Measurements from ENCODE around the gene DISP2. TPM values are rescaled to one million over a fixed set of nuclear protein-coding genes. Genes with fewer than 3 reads are reported as not detected.

DISP2 gene
- total RNA-seq, 1 donor from 2014 or later: 3.6 TPM

DNA sequence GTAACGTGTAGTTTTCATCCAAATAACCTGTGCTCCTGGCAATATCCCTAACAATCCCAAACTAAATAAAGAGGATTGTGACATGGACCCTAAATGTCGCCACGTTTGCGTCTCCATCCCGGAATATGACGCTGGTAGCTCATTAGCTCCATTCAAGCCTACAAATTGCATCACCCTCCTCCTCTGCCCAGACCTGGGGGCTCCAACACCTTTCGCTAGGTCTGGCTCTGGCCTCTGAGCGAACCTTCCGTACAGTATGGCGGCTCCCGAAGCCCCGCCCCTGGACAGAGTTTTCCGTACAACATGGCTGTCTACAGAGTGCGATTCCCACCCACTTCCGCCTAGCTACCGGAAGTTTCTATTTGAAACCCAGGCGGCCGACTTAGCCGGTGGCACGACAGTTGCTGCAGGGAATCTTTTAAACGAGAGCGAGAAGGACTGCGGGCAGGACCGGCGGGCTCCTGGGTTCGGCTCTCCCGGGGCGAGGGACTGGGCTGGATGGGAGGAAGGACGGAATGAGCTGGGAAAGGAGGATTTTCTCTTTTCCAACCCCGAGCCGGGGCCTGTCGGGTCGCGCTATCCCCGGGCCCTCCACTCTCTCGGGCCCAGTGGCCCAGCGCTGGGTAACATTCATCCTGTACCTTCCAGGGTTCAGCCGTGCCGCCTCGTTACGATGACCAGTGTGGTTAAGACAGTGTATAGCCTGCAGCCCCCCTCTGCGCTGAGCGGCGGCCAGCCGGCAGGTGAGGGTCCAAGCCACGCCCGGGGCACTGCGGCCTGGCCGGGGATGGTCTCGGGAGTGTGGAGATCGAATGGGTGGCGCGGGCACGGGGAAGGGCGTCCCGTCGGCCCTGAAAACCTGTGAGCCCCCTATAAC is 24.8 kb downstream of the DISP2 start, which contains the start of gene KNSTRN:
Gene KNSTRN (plus strand): TSS at position 142 of the 877 bp plus-strand sequence. CDS start 115 bp downstream, at position 257.
- DNase-seq (ENCODE audit: low spot score): peak; percentile 85
- TF ChIP-seq, protein P1, sequence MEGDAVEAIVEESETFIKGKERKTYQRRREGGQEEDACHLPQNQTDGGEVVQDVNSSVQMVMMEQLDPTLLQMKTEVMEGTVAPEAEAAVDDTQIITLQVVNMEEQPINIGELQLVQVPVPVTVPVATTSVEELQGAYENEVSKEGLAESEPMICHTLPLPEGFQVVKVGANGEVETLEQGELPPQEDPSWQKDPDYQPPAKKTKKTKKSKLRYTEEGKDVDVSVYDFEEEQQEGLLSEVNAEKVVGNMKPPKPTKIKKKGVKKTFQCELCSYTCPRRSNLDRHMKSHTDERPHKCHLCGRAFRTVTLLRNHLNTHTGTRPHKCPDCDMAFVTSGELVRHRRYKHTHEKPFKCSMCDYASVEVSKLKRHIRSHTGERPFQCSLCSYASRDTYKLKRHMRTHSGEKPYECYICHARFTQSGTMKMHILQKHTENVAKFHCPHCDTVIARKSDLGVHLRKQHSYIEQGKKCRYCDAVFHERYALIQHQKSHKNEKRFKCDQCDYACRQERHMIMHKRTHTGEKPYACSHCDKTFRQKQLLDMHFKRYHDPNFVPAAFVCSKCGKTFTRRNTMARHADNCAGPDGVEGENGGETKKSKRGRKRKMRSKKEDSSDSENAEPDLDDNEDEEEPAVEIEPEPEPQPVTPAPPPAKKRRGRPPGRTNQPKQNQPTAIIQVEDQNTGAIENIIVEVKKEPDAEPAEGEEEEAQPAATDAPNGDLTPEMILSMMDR (IDR thresholded peaks at IDR 0.05; ENCODE audit: unreplicated experiment): no peak
- peaks cover 4% of the 10 kb centered on the region for H3K27me3 Mint-ChIP-seq (ENCODE audit: unreplicated experiment)
- H3K36me3 Mint-ChIP-seq (ENCODE audit: low read depth, unreplicated experiment): peaks cover 18% of the 10 kb centered on the region
- peak within 1 kb of the TSS; percentile 98 for H3K4me3 Mint-ChIP-seq (ENCODE audit: unreplicated experiment)
- H3K4me1 Mint-ChIP-seq (ENCODE audit: unreplicated experiment): peaks cover 13% of the 10 kb centered on the region
- H3K27ac Mint-ChIP-seq (ENCODE audit: unreplicated experiment): peak within 1 kb of the TSS; percentile 92
- H3K9me3 Mint-ChIP-seq (ENCODE audit: unreplicated experiment): no peaks in the 10 kb centered on the region

DNA sequence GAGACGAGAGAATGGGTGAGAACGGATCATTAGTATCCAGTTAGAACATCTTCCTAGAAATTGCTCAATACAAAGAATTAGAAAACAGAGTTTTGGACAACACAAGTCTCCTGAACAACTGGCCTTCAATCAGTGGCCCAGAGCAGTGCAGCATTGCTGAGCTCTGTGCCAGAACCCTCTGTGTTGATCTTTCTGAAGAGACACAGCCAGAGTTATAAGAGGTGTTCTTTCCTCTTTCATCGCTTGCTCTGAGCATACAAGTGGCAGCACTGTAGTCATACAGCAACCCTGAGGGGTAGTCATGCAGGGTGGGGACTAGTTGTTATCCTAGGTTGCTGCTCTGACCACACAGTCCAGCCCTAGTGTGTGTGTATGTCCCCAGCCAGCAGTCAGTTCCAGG is 28.5 kb downstream of the DISP2 start:
- H3K27me3 Mint-ChIP-seq (ENCODE audit: unreplicated experiment): peaks cover 4% of the 10 kb centered on the region
- H3K4me1 Mint-ChIP-seq (ENCODE audit: unreplicated experiment): peaks cover 13% of the 10 kb centered on the region
- no peak overlapping the region for H3K27ac Mint-ChIP-seq (ENCODE audit: unreplicated experiment)
- H3K9me3 Mint-ChIP-seq (ENCODE audit: unreplicated experiment): no peaks in the 10 kb centered on the region
- TF ChIP-seq, protein P1 (IDR thresholded peaks at IDR 0.05; ENCODE audit: unreplicated experiment): no peak
- no peak for DNase-seq (ENCODE audit: low spot score)
- H3K36me3 Mint-ChIP-seq (ENCODE audit: low read depth, unreplicated experiment): peaks cover 34% of the 10 kb centered on the region
- peak overlapping the region; percentile 15 for H3K4me3 Mint-ChIP-seq (ENCODE audit: unreplicated experiment)

DNA sequence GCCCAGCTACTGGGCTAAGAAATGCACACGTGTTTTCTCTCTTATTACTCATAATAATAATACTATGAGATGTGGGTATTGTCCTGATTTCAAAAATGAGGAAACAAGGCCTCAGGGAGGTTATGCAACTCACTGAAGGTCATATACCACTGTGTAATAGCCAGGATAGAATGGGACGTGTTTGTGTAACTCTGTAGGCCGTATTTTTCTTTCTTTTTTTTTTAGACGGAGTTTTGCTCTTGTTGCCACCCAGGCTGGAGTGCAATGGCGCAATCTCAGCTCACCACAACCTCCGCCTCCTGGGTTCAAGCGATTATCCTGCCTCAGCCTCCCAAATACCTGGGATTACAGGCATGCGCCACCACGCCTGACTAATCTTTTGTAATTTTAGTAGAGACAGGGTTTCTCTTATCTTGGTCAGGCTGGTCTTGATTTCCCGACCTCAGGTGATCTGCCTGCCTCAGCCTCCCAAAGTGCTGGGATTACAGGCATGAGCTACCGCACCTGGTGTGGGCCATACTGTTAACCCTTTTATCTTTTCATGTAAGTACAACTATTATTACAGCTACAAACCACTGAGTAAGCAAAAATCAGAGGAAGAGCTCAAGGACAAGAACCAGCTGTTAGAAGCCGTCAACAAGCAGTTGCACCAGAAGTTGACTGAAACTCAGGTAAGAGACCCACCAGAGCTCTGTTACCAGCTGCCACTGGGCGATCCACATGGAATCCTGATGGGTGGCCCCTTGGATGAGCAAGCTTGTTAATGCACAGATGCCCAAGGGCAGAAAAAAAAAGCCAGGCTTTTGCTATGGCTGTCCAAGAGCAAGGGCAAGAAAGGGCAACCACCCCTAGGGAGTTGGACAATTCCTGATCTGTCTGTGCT is 31.2 kb downstream of the DISP2 start:
- Mint-ChIP-seq H3K9me3 (ENCODE audit: unreplicated experiment) (no peaks in the 10 kb centered on the region), H3K4me1 (ENCODE audit: unreplicated experiment) (peaks cover 6% of the 10 kb centered on the region), H3K27me3 (ENCODE audit: unreplicated experiment) (no peaks in the 10 kb centered on the region), H3K4me3 (ENCODE audit: unreplicated experiment) (peak overlapping the region; percentile 18), H3K27ac (ENCODE audit: unreplicated experiment) (no peak overlapping the region), H3K36me3 (ENCODE audit: low read depth, unreplicated experiment) (peaks cover 43% of the 10 kb centered on the region)
- TF ChIP-seq, protein P1 (IDR thresholded peaks at IDR 0.05; ENCODE audit: unreplicated experiment): no peak
- no peak for DNase-seq (ENCODE audit: low spot score)

DNA sequence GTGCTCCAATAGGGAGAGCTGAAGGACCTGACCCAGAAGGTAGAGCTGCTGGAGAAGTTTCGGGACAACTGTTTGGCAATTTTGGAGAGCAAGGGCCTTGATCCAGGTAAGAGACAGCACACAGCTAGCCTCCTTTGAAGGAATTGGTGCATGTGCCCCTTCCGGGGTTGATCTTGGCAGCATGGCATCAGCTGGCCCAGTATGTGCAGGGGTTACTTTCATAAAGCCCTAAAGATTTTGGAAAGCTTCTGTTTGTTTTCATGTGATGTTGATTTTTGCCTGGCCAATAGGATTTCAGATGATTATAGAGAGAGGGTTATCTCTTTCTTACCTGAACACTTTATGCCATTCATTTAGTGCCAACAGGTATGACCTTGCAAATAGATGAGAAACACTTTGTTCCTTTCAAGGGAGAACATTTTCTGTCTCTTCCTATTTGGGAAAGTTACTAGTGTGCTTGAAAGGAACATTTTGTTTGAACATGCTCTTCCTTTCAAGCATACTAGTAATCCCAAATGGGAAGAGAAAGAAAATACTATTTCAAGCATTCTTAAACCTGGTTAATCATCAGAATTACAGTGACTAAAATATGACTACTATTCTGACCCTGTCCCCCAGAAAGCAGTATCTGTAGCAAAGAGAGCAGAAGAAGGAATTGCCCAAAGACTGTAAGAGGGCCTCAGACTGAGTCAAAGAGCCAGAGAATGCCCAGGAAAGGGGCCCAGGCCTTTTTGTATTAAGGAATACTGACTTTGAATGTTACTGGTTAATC is 32.0 kb downstream of the DISP2 start:
- no peak for DNase-seq (ENCODE audit: low spot score)
- H3K36me3 Mint-ChIP-seq (ENCODE audit: low read depth, unreplicated experiment): peaks cover 40% of the 10 kb centered on the region
- no peaks in the 10 kb centered on the region for H3K4me1 Mint-ChIP-seq (ENCODE audit: unreplicated experiment)
- H3K27me3 Mint-ChIP-seq (ENCODE audit: unreplicated experiment): no peaks in the 10 kb centered on the region
- H3K4me3 Mint-ChIP-seq (ENCODE audit: unreplicated experiment): peak overlapping the region; percentile 47
- no peak overlapping the region for H3K27ac Mint-ChIP-seq (ENCODE audit: unreplicated experiment)
- TF ChIP-seq, protein P1 (IDR thresholded peaks at IDR 0.05; ENCODE audit: unreplicated experiment): no peak
- H3K9me3 Mint-ChIP-seq (ENCODE audit: unreplicated experiment): no peaks in the 10 kb centered on the region

Measured in endothelial cell (in vitro differentiated cells).